ENCODE data around the gene VPS8.

The VPS8 gene

GRCh38 chr3:185093116-185093515, 281.1 kb downstream of the VPS8 start:
- no peaks in the 10 kb centered on the region for H3K36me3 ChIP-seq (ENCODE audit: control insufficient read depth in 2 of 2, insufficient read depth in 1 of 2, low read length in 2 of 2)
- no peak overlapping the region for H3K4me3 ChIP-seq (ENCODE audit: low read depth, low read length)
- H3K4me1 ChIP-seq (ENCODE audit: control insufficient read depth, insufficient read depth, low read length): no peaks in the 10 kb centered on the region
- POLR2A ChIA-PET: no interaction called here
- no peak for TF ChIP-seq ZNF624 (tag by site-specific recombination; IDR thresholded peaks at IDR 0.05)
- no peak for TF ChIP-seq TCF7L2 (IDR thresholded peaks at IDR 0.05; ENCODE audit: borderline replicate concordance, low read depth, low read length)
- no peak for TF ChIP-seq MZF1 (tag by site-specific recombination; IDR thresholded peaks at IDR 0.05; ENCODE audit: borderline replicate concordance)
- no peak for TF ChIP-seq ZNF610 (tag by site-specific recombination; IDR thresholded peaks at IDR 0.05; ENCODE audit: borderline replicate concordance)
- TF ChIP-seq, protein P1, sequence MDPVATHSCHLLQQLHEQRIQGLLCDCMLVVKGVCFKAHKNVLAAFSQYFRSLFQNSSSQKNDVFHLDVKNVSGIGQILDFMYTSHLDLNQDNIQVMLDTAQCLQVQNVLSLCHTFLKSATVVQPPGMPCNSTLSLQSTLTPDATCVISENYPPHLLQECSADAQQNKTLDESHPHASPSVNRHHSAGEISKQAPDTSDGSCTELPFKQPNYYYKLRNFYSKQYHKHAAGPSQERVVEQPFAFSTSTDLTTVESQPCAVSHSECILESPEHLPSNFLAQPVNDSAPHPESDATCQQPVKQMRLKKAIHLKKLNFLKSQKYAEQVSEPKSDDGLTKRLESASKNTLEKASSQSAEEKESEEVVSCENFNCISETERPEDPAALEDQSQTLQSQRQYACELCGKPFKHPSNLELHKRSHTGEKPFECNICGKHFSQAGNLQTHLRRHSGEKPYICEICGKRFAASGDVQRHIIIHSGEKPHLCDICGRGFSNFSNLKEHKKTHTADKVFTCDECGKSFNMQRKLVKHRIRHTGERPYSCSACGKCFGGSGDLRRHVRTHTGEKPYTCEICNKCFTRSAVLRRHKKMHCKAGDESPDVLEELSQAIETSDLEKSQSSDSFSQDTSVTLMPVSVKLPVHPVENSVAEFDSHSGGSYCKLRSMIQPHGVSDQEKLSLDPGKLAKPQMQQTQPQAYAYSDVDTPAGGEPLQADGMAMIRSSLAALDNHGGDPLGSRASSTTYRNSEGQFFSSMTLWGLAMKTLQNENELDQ (tag by site-specific recombination; IDR thresholded peaks at IDR 0.05; ENCODE audit: low read depth): no peak
- TF ChIP-seq ZNF488 (tag by site-specific recombination; IDR thresholded peaks at IDR 0.05): no peak
- no peak for TF ChIP-seq ZXDB (tag by site-specific recombination; IDR thresholded peaks at IDR 0.05)
- TF ChIP-seq, protein P2, sequence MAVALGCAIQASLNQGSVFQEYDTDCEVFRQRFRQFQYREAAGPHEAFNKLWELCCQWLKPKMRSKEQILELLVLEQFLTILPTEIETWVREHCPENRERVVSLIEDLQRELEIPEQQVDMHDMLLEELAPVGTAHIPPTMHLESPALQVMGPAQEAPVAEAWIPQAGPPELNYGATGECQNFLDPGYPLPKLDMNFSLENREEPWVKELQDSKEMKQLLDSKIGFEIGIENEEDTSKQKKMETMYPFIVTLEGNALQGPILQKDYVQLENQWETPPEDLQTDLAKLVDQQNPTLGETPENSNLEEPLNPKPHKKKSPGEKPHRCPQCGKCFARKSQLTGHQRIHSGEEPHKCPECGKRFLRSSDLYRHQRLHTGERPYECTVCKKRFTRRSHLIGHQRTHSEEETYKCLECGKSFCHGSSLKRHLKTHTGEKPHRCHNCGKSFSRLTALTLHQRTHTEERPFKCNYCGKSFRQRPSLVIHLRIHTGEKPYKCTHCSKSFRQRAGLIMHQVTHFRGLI (tag by site-specific recombination; IDR thresholded peaks at IDR 0.05): no peak
- no peak overlapping the region for H3K27ac ChIP-seq (ENCODE audit: extremely low read depth, low read depth, low read length)
- CTCF ChIA-PET: no interaction called here
- no peaks in the 10 kb centered on the region for H3K9me3 ChIP-seq (ENCODE audit: control insufficient read depth, insufficient read depth, low read depth, low read length)

DNA sequence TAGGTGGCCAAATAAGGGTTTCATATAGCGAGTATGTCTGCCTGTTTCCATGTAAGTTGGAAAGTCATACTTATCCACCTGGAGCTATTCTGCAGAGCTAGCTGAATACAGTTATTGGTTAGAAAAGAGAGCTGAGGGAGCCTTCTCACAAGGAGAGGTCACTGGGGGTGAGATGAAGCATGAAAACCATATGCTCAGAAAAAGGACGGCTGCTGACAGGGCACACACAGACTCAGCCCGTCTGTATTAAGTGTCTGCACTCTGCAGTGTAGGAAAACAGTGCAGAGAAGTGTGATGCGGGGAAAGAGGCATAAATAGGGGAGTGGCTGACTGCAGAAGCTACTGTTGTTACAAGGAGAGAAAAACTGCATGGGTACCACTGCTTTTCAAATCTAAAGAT, 282.7 kb downstream of the VPS8 start:
- no peak overlapping the region for H3K27ac ChIP-seq (ENCODE audit: extremely low read depth, low read depth, low read length)
- POLR2A ChIA-PET: no interaction called here
- CTCF ChIA-PET: interaction anchor here (0.7 kb wide), 3 partner anchors 15 to 239 kb away, joined by 3 to 6 read pairs (median 4); no protein-coding TSS in a partner anchor

More for the DNA sequence above, 282.7 kb downstream of the VPS8 start:
- H3K9me3 ChIP-seq (ENCODE audit: control insufficient read depth, insufficient read depth, low read depth, low read length): no peaks in the 10 kb centered on the region
- TF ChIP-seq ZNF426 (tag by site-specific recombination; IDR thresholded peaks at IDR 0.05): no peak
- TF ChIP-seq ZNF239 (tag by site-specific recombination; IDR thresholded peaks at IDR 0.05): no peak
- TF ChIP-seq ZNF423 (tag by site-specific recombination; IDR thresholded peaks at IDR 0.05): no peak
- no peak for TF ChIP-seq ZNF398 (tag by site-specific recombination; IDR thresholded peaks at IDR 0.05)
- TF ChIP-seq ZNF600 (tag by site-specific recombination; IDR thresholded peaks at IDR 0.05): no peak
- TF ChIP-seq ZNF670 (tag by site-specific recombination; IDR thresholded peaks at IDR 0.05; ENCODE audit: low read depth): no peak
- no peak for TF ChIP-seq FEZF1 (tag by site-specific recombination; IDR thresholded peaks at IDR 0.05)
- no peak for TF ChIP-seq ZNF837 (tag by site-specific recombination; IDR thresholded peaks at IDR 0.05)
- no peak for TF ChIP-seq ZNF624 (tag by site-specific recombination; IDR thresholded peaks at IDR 0.05)
- TF ChIP-seq ZSCAN4 (tag by site-specific recombination; IDR thresholded peaks at IDR 0.05): no peak
- TF ChIP-seq MEIS1 (CRISPR knock-in tag; IDR thresholded peaks at IDR 0.05; ENCODE audit: borderline replicate concordance): no peak
- H3K4me1 ChIP-seq (ENCODE audit: control insufficient read depth, insufficient read depth, low read length): no peaks in the 10 kb centered on the region
- no peaks in the 10 kb centered on the region for H3K36me3 ChIP-seq (ENCODE audit: control insufficient read depth in 2 of 2, insufficient read depth in 1 of 2, low read length in 2 of 2)
- no peak overlapping the region for H3K4me3 ChIP-seq (ENCODE audit: low read depth, low read length)

Data from HEK293 (cell line).